ENCODE data around the gene MYH9.
A peak's percentile ranks its signal among the peaks of the same experiment; 100 is the strongest.

Gene MYH9

DNA sequence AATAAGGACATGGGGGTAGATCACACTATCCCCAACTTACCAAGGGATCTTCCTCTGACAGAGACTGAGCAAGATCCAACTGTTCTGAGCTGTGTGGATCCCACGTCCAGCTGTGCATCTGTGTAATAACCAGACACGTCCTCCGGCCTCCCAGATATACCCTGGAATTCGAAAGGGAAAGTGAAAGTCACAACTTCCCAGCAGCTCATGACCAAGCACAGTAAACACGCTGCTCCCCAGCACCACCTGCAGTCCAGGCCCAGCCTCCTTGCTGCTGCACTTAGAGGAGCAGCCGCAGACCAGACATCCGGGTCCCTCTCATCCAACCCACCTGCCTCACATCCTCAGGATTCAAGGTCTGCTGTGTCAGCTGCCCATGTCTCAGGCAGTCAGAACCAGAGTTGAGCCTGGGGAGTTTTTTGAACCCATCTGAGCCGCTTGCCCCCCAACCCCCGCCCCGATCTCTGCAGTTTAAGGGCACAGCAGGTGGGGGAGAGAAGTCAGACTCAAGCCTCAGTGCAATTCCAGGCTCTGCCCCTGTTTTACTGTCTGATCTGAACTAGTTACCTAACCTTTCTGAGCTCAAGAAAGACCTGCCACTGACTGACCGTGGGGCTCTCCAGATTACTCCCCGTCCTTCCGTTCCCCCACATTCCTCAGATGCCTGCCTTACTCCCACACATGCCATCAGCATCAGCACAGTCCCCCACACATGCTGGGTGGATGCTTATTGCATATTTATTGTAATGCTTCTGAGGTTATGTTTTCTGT, 148.2 kb downstream of the MYH9 start, which contains the start of gene APOL2:
APOL2 (minus strand) TSS at position 127 of the 771 bp plus-strand sequence. CDS start 6,365 bp downstream, outside the sequence.
- DNase-seq, result peak; percentile 93

DNA sequence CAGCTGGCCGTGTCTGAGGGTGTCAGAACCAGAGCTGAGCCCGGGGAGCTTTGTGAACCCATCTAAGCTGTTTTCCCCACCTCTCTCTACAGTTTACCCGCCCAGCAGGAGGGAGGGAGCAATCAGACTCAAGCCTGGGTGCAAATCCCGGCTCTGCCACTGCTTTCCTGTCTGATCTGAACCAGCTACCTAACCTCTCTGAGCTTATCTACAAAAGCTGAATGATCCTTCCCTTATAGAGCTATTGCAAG, 148.7 kb downstream of the MYH9 start:
- peak; percentile 20 for DNase-seq

DNA sequence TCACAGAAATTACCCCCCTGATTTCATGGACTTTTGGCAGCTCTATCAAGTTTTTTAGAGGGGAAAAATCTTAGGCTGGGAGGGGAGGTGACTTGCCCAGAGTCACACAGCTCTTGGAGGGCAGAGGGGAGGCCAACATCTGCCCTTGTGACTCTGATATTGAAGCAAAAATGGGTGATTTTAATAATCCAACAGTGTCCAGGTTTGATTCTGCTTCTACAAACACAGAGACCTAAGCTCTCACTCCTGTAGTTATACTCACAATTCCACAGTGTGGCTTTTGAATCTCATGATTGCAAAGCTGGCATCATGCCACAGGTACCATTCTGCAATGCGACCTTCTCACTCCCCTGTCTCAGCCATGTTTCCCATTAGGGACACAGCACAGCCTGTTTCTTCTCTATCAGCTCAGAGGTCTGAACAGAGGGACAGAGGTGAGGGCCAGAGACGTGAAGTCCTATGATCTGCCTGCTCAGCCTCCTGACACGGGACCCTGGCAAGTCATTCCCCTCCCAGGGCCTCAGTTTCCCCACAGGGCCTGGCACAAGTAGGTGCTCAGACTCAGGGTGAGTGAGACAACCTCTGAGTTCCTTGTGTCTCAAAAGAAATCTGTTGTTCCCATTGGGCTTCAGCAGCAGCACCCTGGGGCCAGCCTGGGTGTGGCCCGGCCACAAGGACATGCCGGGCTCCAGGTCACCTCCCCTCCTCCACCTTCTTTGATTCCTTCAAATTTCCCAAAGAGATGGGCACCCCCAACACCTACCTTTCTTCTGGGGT, 149.2 kb downstream of the MYH9 start:
- DNase-seq, result no peak

DNA sequence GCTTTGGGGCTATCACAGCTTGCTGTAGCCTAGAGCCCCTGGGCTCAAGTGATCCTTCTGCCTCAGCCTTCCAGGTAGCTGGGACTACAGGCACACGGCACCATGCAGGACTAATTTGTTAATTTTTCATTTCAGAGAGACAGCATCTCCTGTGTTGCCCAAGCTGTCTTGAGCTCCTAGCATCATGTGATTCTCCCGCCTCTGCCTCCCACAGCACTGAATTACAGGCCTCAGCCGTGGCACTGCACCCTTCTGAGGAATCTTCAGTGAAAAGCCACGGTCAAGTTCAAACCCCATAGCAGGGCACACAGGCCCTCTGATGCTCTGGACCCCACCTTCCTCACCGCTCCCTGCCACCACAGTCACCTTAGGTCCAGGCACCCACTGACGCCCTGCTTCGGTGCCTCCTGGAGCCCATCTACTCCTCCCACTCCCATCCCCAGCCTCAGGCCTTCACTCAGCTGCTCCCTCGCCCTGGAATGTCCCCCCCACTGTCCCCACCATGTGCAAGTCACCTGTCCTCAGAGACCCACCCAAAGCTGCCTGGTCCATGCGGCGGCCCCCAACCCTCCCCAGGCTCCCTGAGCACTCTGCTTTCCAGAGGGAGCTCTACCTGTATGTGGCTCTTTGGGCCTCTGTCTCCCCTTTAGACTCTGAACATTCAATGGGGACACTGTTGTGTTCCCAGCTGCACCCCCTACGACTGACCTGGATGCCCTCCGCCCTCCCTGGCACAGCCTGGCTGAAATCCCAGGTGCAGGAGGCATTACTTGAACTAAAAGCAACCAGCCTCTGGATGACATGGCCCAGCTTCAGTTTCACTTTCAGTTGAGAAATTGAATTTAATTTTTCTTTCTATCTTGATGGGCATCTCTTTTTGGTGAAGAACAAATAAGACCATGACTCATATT, 150.1 kb downstream of the MYH9 start:
- peak; percentile 55 for DNase-seq

DNA sequence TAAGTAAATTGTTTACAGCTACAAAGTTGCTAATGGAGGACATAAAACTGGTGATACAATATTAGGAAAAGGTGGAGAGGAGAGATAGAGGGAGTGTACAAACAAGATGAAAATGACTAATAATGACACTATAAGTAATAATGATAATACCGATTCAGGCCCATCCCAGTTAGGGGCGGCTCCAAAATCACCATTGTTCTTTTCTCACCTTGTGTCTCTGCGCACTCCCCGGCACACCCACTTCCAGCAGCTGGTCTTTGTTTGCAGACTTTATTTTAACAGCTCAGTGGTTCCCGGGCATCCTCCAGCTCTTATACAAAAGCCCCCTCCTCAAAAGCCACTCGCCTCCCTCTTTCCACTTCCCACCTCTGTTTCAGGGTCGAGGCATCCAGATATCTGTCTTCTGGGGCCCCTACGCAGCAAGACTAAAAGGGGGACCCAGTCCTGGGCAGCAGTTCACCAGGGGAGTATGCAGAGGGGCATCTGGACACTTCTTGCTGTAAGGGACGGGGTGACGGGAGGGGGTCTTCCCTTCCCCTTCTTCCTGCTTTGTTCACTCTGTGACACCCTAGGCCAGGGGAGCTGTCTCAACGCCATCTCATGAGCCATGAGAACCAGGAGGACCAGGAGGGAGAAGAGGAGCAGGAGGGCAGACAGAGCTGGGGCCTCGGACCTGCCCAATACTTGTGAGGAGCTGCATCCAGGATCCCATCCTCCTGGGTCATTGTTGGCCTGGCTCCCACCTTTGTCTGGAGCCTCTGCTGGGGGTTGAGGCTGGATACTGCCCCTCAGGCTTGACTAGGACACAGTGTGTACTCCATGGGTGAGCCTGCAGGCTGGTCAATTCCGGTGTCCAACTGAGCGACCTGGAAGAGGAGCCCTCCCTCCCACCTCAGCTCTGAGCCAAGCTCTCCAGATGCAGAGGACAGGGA, 151.1 kb downstream of the MYH9 start:
- DNase-seq, result no peak

DNA sequence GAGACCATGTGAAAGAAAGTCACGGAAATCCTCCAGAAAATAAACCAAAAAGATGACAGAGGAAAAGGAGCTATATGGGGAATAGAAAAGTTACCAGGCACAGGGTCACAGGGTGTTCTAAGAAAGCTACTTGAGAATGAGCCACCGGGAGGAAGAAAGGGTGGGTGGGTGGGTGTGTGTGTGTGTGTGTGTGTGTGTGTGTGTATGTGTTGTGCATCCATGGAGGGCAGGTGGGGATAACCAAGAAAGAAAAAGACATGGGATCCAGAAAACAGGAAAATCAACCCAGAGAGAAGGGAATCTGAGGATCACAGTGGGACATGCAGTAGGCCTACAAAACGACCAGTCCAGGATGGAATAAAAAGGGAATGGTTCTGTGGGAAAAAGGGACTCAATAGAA, 152.2 kb downstream of the MYH9 start:
- DNase-seq, result no peak

DNA sequence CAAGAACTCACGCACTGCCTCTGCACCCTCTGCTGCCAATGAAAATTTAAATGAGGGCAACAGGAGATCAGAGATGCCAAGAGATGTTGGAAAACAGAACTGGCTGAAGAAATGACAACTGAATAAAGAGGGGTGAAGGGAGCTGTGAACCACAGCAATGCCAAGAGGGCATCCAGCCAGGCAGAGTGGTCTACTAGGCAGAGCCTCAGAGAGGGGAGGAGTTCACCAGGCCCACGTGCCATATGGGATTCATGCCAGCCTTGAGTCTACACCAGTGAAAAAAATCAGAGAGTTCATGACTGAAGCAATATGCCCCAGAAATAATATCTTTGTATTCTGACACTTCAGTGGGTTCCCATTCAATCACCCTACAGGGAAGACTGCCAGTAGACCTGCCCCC, 152.8 kb downstream of the MYH9 start:
- no peak for DNase-seq

DNA sequence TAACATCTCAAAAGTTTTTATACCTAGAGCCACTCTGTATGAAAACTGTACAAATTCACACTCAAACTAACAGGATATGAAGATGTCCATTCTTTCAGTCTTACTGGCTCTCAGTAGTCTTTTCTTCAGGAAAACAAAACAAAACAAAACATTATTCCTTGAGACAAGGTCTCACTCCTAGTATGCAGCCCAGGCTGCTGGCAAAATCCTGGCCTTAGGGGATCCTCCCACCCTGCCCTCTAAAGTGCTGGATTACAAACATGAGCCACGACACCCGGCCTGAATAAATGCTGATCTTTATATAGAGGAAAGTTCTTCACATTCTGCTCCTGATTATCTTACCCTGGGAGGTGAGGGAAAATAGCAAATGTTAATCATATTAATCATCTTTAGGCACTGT, 153.6 kb downstream of the MYH9 start:
- no peak for DNase-seq

DNA sequence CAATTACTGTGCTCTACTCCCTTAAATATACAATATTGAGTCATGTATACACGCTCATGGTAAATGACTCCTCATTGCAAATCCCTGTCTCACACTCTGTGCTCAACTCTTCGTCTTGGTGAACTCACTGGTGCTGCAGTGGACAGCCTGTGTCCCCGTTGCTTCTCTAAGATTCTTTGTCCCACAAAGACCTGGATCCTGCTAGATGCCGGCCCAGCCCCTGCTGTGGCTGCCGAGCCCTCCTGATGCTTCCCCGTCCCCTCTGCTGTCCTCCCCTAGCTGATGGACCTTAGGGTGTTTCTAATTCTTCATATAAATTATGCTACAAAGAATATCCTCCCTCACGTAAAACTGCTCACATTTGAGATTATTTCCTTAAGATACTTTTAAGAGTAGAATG, 154.0 kb downstream of the MYH9 start:
- DNase-seq, result no peak

DNA sequence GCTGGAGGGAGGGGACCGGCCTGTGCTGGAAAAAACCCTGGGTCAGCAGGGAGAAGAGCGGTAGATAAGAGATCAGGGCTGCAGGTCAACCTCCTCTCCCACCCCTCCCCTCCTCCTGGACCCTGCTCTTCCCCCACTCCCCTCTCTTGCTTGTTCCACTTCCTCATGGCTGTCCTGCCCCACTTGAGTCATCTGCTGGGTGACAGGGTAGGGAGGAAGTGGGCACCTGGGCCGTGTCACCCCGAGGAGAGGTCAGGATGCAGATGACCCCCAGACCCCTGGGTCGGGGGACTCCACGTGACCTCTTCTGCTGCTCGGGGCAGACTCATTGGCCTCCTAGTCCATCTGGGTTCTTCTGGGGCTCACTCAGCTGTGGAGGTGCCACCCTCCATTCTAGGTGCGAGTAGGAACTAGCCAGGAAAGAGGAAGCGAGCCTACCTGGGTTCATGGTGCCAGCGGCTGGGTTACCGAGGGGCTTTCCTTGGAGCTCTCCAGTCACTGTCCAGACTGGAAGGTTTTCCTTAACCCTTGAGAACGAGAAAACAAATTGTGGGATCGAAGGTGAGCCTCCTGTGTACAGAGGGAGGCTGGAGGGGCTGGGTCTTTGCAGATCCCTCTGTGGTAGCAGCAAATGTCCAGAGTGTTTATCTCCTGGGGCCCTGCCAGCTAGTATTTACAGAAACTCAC, 154.9 kb downstream of the MYH9 start:
- no peak for DNase-seq
